ENCODE measurements around the gene CHCHD6. TPM values are rescaled to one million over a fixed set of nuclear protein-coding genes. Genes with fewer than 3 reads are reported as not detected.
"Not testable (repeated sequence)": the region's sequence is repeated elsewhere in the genome, so short reads cannot be mapped to it uniquely, and the experiment has no call there.

Gene CHCHD6
- total RNA-seq, 2 donors from 2014 or later: 8.7 to 9.9 TPM

DNA sequence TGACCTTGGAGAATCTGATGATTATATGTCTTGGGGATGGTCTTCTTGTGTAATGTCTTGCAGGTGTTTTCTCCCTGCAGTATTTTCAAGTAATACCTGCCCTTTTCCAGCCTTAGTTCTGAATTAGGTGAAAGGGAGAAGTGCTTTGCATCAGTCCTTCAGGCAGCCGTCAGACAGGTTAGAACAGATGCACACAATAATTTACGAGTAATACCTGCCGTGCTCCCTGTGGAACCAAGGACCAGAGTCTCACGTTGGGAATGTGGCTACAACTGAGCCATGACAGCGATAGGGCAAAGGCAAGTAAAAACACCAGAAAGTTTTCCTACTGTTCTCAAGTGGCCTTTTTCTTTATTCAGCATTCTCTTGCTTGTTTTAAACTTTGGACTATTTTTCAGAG, 69.1 kb downstream of the CHCHD6 start:
- peaks cover 9% of the 10 kb centered on the region for H3K9me3 Mint-ChIP-seq
- no peak overlapping the region for H3K4me3 Mint-ChIP-seq
- no peak overlapping the region for H3K27ac Mint-ChIP-seq
- H3K36me3 Mint-ChIP-seq (ENCODE audit: low read depth): no peaks in the 10 kb centered on the region
- H3K27me3 Mint-ChIP-seq: no peaks in the 10 kb centered on the region
- no peak for ATAC-seq (replicated peaks)
- H3K4me1 Mint-ChIP-seq: no peaks in the 10 kb centered on the region

- Mint-ChIP-seq H3K4me3 (no peak overlapping the region), H3K27ac (no peak overlapping the region), H3K4me1 (no peaks in the 10 kb centered on the region), H3K9me3 (peaks cover 8% of the 10 kb centered on the region), H3K27me3 (no peaks in the 10 kb centered on the region), H3K36me3 (ENCODE audit: low read depth) (no peaks in the 10 kb centered on the region)
- ATAC-seq (replicated peaks): no peak
Observed at GRCh38 chr3:126773783-126774182, 69.7 kb downstream of the CHCHD6 start.

DNA sequence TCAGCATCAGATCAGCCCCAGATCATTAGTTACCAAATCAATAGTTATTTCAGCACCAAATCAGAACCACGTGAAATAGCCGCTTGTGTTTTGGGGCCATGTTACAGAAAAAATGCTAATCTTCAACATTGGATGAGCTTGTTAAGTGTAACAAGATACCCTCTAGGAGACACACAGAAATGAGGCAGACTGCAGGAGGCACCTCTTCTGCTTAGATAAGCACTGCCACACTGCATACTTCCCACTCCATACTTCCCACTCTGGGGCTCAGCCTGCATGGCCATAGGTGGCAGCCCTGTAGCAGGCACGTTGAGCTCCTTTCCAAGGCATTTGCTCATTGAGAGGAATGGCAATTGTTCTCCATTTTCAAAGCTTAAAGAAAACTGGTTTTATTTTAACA, 73.3 kb downstream of the CHCHD6 start:
- no peak for ATAC-seq (replicated peaks)
- no peak overlapping the region for H3K4me3 Mint-ChIP-seq
- peaks cover 11% of the 10 kb centered on the region for H3K36me3 Mint-ChIP-seq (ENCODE audit: low read depth)
- H3K27ac Mint-ChIP-seq: no peak overlapping the region
- no peaks in the 10 kb centered on the region for H3K9me3 Mint-ChIP-seq
- peaks cover 7% of the 10 kb centered on the region for H3K4me1 Mint-ChIP-seq
- no peaks in the 10 kb centered on the region for H3K27me3 Mint-ChIP-seq

DNA sequence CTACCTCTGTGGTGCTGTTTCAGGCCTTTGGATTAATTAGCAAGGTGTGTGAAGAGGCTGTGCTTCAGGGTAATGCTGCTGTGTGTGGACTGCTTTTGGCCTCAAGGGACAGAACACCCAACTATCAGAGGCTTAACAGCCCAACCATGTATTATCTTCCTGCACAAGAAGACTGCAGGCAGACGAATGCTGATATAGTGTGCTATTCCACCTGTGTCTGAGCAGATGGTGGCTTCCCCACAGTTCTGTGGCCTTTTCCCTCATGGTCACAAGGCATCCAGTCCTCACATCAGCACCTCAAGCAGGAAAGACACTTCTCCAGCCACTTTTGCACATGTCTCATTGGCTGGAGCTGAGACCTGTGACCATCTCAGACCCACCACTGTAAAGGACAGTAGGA, 76.6 kb downstream of the CHCHD6 start:
- H3K27ac Mint-ChIP-seq: no peak overlapping the region
- no peaks in the 10 kb centered on the region for H3K9me3 Mint-ChIP-seq
- ATAC-seq (replicated peaks): no peak
- no peak overlapping the region for H3K4me3 Mint-ChIP-seq
- peaks cover 11% of the 10 kb centered on the region for H3K36me3 Mint-ChIP-seq (ENCODE audit: low read depth)
- H3K4me1 Mint-ChIP-seq: peaks cover 10% of the 10 kb centered on the region
- H3K27me3 Mint-ChIP-seq: no peaks in the 10 kb centered on the region

DNA sequence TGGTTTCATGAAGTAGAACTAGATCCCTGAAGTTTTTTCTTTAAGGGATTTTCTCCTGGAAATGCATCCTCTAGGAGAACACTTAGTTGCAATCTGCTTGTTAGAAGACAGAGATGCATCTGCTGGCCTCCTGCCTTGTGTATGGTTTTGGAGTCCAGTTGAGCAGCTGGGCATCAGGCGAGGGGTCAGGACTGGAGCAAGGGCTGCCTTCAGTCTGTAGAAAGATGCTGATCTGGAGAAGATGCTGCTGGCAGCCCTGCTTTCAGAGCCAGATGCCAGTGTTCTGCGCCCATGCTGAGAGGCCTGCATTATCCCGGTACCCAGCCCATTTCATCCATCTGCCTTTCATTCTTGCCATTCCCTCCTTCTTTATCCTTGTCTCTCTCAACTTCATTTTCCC, 77.4 kb downstream of the CHCHD6 start:
- H3K36me3 Mint-ChIP-seq (ENCODE audit: low read depth): peaks cover 11% of the 10 kb centered on the region
- no peak for ATAC-seq (replicated peaks)
- H3K27ac Mint-ChIP-seq: no peak overlapping the region
- peaks cover 10% of the 10 kb centered on the region for H3K4me1 Mint-ChIP-seq
- no peaks in the 10 kb centered on the region for H3K9me3 Mint-ChIP-seq
- H3K27me3 Mint-ChIP-seq: no peaks in the 10 kb centered on the region
- no peak overlapping the region for H3K4me3 Mint-ChIP-seq

GRCh38 chr3:126781889-126782491, 78.0 kb downstream of the CHCHD6 start:
- H3K4me1 Mint-ChIP-seq: peaks cover 10% of the 10 kb centered on the region
- peaks cover 11% of the 10 kb centered on the region for H3K36me3 Mint-ChIP-seq (ENCODE audit: low read depth)
- no peak for ATAC-seq (replicated peaks)
- H3K27ac Mint-ChIP-seq: no peak overlapping the region
- H3K4me3 Mint-ChIP-seq: no peak overlapping the region
- H3K27me3 Mint-ChIP-seq: no peaks in the 10 kb centered on the region
- H3K9me3 Mint-ChIP-seq: no peaks in the 10 kb centered on the region

GRCh38 chr3:126782536-126782935, 78.5 kb downstream of the CHCHD6 start:
- Mint-ChIP-seq H3K36me3 (ENCODE audit: low read depth) (peaks cover 11% of the 10 kb centered on the region), H3K27me3 (no peaks in the 10 kb centered on the region), H3K27ac (no peak overlapping the region), H3K4me3 (no peak overlapping the region), H3K9me3 (no peaks in the 10 kb centered on the region), H3K4me1 (peaks cover 10% of the 10 kb centered on the region)
- ATAC-seq (replicated peaks): no peak

GRCh38 chr3:126784254-126784653, 80.2 kb downstream of the CHCHD6 start:
- Mint-ChIP-seq H3K4me1 (peaks cover 10% of the 10 kb centered on the region), H3K27me3 (no peaks in the 10 kb centered on the region), H3K27ac (no peak overlapping the region), H3K36me3 (ENCODE audit: low read depth) (peaks cover 11% of the 10 kb centered on the region), H3K9me3 (no peaks in the 10 kb centered on the region), H3K4me3 (no peak overlapping the region)
- ATAC-seq (replicated peaks): no peak

DNA sequence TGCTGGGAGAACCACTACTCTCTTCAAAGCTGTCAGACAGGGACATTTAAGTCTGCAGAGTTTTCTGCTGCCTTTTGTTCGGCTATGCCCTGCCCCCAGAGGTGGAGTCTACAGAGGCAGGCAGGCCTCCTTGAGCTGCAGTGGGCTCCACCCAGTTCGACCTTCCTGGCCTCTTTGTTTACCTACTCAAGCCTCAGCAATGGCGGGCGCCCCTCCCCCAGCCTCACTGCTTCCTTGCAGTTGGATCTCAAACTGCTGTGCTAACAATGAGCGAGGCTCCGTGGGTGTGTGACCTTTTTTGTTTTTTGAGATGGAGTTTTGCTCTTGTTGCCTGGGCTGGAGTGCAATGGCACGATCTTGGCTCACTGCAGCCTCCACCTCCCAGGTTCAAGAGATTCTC, 87.3 kb downstream of the CHCHD6 start:
- not testable (repeated sequence) for H3K27me3 Mint-ChIP-seq; ATAC-seq (replicated peaks); H3K4me3 Mint-ChIP-seq; H3K27ac Mint-ChIP-seq; H3K36me3 Mint-ChIP-seq (ENCODE audit: low read depth); H3K4me1 Mint-ChIP-seq; H3K9me3 Mint-ChIP-seq

DNA sequence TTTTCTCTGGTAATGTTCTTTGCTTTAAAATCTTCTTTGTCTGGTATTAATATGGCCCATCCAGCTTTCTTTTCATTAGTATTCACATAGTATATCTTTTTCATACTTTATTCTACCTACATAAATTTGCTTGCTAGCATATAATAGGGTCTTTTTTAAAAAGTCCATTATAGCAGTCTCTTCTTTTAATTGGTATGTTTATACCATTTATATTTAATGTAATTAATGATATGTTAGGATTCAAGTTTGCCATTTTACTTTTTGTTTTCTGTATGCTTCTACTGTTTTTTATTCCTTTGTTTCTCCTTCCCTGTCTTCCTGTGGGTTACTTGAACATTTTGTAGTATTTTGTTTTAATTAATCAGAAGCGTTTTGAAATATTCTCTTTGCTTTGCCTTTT, 89.0 kb downstream of the CHCHD6 start:
- H3K9me3 Mint-ChIP-seq: peaks cover 10% of the 10 kb centered on the region
- H3K4me1 Mint-ChIP-seq: no peaks in the 10 kb centered on the region
- no peaks in the 10 kb centered on the region for H3K27me3 Mint-ChIP-seq
- no peak overlapping the region for H3K27ac Mint-ChIP-seq
- no peak for ATAC-seq (replicated peaks)
- H3K36me3 Mint-ChIP-seq (ENCODE audit: low read depth): peaks cover 9% of the 10 kb centered on the region
- no peak overlapping the region for H3K4me3 Mint-ChIP-seq

DNA sequence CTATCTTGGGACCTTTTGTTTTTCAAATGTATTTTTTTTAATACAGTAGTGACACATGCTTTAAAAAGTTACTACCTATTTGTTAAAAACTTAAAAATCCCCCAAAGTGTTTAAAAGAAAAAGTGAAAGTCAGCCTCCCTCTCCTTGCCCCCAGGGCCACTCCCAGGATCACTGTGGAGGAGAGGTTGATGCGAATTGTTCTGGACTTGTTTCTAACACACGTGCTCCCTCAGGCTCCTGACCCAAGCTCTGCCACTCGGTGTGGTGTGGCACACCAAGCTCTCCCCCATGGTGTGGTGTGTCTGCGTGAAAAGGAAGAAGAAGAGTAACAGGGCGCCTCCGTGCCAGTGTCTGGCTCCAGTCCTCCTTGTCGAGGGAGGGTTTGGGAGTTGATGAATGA, 93.5 kb downstream of the CHCHD6 start:
- ATAC-seq (replicated peaks): no peak
- Mint-ChIP-seq H3K36me3 (ENCODE audit: low read depth) (peaks cover 15% of the 10 kb centered on the region), H3K27me3 (no peaks in the 10 kb centered on the region), H3K27ac (no peak overlapping the region), H3K4me3 (no peak overlapping the region), H3K4me1 (no peaks in the 10 kb centered on the region), H3K9me3 (peaks cover 10% of the 10 kb centered on the region)

DNA sequence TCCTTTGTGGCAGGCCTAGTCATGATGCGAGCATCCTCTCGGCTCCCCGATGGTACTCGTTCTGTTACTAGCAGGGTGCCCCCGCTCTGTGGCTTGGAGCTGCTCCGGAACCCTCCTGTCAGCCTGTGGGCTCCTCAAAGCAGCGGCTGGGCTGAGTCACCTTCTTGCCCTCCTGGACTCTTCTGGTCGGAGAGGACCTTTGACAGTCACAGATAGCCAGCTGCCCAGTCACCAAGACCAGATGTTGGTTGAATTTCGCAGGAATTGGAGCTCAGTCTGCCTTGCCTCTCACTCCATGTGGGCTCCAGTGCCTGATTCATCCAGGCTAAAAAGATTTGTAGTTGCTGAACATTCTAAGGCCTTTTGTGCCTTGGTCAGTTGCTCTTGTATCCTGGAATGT, 94.5 kb downstream of the CHCHD6 start:
- ATAC-seq (replicated peaks): no peak
- Mint-ChIP-seq H3K4me3 (no peak overlapping the region), H3K27me3 (no peaks in the 10 kb centered on the region), H3K9me3 (peaks cover 7% of the 10 kb centered on the region), H3K36me3 (ENCODE audit: low read depth) (peaks cover 15% of the 10 kb centered on the region), H3K27ac (no peak overlapping the region), H3K4me1 (no peaks in the 10 kb centered on the region)

DNA sequence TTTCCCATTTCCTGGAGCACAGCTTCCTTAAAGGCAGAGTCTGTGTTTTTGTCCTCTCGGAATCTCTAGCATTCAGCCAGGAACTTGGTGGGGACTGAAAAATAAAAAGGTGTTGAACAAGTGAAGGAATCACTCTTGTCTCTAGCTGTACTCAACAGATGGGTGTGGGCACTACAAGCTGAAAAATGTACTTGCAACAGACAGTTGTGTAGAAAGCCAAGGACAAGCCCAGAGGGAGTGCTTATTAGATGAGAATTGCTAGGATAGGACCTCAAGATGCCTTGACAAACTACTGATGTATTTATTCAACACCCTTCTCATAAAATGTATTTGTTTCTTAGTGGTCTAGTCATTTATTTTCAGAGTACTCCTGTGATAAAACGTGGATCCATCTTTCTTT, 95.1 kb downstream of the CHCHD6 start:
- Mint-ChIP-seq H3K27ac (no peak overlapping the region), H3K4me1 (no peaks in the 10 kb centered on the region), H3K36me3 (ENCODE audit: low read depth) (peaks cover 15% of the 10 kb centered on the region), H3K4me3 (no peak overlapping the region), H3K27me3 (no peaks in the 10 kb centered on the region), H3K9me3 (peaks cover 3% of the 10 kb centered on the region)
- no peak for ATAC-seq (replicated peaks)

GRCh38 chr3:126801312-126801711, 97.3 kb downstream of the CHCHD6 start:
- not testable (repeated sequence) for H3K9me3 Mint-ChIP-seq; ATAC-seq (replicated peaks); H3K4me1 Mint-ChIP-seq; H3K4me3 Mint-ChIP-seq; H3K27ac Mint-ChIP-seq; H3K27me3 Mint-ChIP-seq
- peaks cover 15% of the 10 kb centered on the region for H3K36me3 Mint-ChIP-seq (ENCODE audit: low read depth)

DNA sequence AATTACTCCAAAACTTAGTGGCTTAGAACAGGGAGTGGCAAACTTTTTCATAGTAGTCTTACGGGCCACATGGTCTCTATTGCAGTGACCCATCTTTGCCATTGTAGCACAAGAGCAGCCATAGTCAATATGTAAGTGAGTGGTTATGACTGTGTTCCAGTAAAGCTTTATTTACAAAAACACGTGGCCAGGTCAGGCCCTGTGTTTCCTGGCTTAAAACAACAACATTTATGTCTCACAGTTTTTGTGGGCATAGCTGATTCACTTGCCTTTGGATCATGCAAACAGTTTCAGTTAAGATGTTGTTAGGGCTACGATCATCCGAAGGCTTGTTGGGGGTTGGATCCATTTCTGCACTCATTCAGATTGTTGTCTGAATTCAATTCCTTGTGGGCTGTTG, 103.8 kb downstream of the CHCHD6 start:
- Mint-ChIP-seq H3K4me3 (no peak overlapping the region), H3K27me3 (no peaks in the 10 kb centered on the region), H3K27ac (no peak overlapping the region)

DNA sequence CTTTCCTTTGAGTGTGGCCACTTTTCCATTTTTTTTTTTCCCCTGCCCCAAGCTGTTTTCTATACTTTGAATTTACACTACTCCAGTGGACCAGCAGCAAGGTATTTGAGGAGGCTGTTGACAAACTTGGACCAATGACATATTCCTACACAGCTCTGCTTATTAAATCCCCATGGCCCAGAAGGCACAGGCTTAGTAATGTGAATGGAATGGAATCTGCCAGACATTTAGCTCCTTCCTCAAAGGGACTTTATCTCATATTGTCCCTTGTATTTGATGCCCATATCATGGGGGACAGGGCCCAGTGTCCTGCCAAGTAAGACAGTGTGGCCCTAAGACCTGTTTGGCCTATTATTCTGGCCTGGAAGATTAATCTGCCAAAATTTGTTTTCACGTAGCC, 107.5 kb downstream of the CHCHD6 start:
- no peaks in the 10 kb centered on the region for H3K27me3 Mint-ChIP-seq
- no peak for ATAC-seq (replicated peaks)
- no peaks in the 10 kb centered on the region for H3K36me3 Mint-ChIP-seq (ENCODE audit: low read depth)
- no peaks in the 10 kb centered on the region for H3K9me3 Mint-ChIP-seq
- H3K4me1 Mint-ChIP-seq: no peaks in the 10 kb centered on the region
- H3K27ac Mint-ChIP-seq: no peak overlapping the region
- no peak overlapping the region for H3K4me3 Mint-ChIP-seq

More for the DNA sequence above, 103.8 kb downstream of the CHCHD6 start:
- peak; percentile 26 for ATAC-seq (replicated peaks)
- Mint-ChIP-seq H3K36me3 (ENCODE audit: low read depth) (no peaks in the 10 kb centered on the region), H3K4me1 (no peaks in the 10 kb centered on the region), H3K9me3 (no peaks in the 10 kb centered on the region)

All from activated T-helper 17 cell treated with anti-CD3 and anti-CD28 coated beads, Interleukin-2, amount 50 U/mL, for 72 hours (primary cell).